CD4-positive, alpha-beta T cell (primary cell): Measurements from ENCODE around the gene EOLA1. TPM values are rescaled to one million over a fixed set of nuclear protein-coding genes. Genes with fewer than 3 reads are reported as not detected.
"Not testable (repeated sequence)": the region's sequence is repeated elsewhere in the genome, so short reads cannot be mapped to it uniquely, and the experiment has no call there.

Source experiments
- ATAC-seq: fragments of 200-7000 bp; cut with Tn5 transposase; one replicate; pipeline ENCODE4 v1.10.0; 2022; ENCODE audit warnings: mild to moderate bottlenecking; ENCODE audit not compliant: poor library complexity
- CTCF ChIA-PET: fragments of 350-600 bp; sonication (Branson Sonifier 250); formaldehyde crosslinking; loops from one replicate; lab custom pipeline; 2021; ENCODE audit warnings: antibody characterized with exemption, inconsistent platforms; lab: Charles Lee
- POLR2A ChIA-PET: fragments of 350-600 bp; sonication (Branson Sonifier 250); formaldehyde crosslinking; loops from one replicate; lab custom pipeline; 2021; ENCODE audit warnings: antibody characterized with exemption, inconsistent platforms; lab: Charles Lee
- DNase-seq, 14 experiments: peaks; one replicate each; pipeline ENCODE4 v3.0.0-alpha.2; 2013 to 2020; ENCODE audit warnings: mixed read lengths in 2 of 14
- H3K27ac ChIP-seq, 2 donors: one replicate each; pipeline versions ENCODE4 v1.5.1 to v1.7.0; 2013; ENCODE audit warnings: low read length in 2 of 2, low read depth in 1 of 2, mild to moderate bottlenecking in 1 of 2
- H3K27me3 ChIP-seq, 2 experiments: 1 replicate in 1 of 2; 2 replicates in 1 of 2; pipeline versions ENCODE4 v1.6.1 to v1.7.0; 2013; ENCODE audit warnings: low read length in 2 of 2, control low read depth in 1 of 2, mild to moderate bottlenecking in 1 of 2, moderate library complexity in 1 of 2; ENCODE audit not compliant: insufficient read depth in 2 of 2, control insufficient read depth in 1 of 2
- H3K36me3 ChIP-seq: one replicate; pipeline ENCODE4 v1.6.1; 2013; ENCODE audit warnings: low read length, control low read depth; ENCODE audit not compliant: insufficient read depth
- H3K4me1 ChIP-seq: one replicate; pipeline ENCODE4 v1.6.1; 2013; ENCODE audit warnings: low read length, control low read depth; ENCODE audit not compliant: insufficient read depth
- H3K4me3 ChIP-seq: one replicate; pipeline ENCODE4 v1.5.1; 2013; ENCODE audit warnings: mild to moderate bottlenecking, low read length, moderate library complexity
- H3K9me3 ChIP-seq, 2 experiments: 1 replicate in 1 of 2; 2 replicates in 1 of 2; pipeline versions ENCODE4 v1.6.1 to v1.7.0; 2013; ENCODE audit warnings: low read length in 2 of 2, mild to moderate bottlenecking in 2 of 2, control low read depth in 1 of 2, moderate library complexity in 1 of 2; ENCODE audit not compliant: control insufficient read depth in 1 of 2, insufficient read depth in 1 of 2
- H3K27ac Mint-ChIP-seq: one replicate; pipeline ENCODE4 v1.8.0; 2020; ENCODE audit warnings: mixed read lengths
- H3K27me3 Mint-ChIP-seq: one replicate; pipeline ENCODE4 v1.8.0; 2021; ENCODE audit warnings: mixed read lengths
- H3K36me3 Mint-ChIP-seq: one replicate; pipeline ENCODE4 v1.8.0; 2021; ENCODE audit warnings: low read depth, mixed read lengths
- H3K4me1 Mint-ChIP-seq: one replicate; pipeline ENCODE4 v1.8.0; 2021; ENCODE audit warnings: low read depth, mixed read lengths
- H3K4me3 Mint-ChIP-seq: one replicate; pipeline ENCODE4 v1.8.0; 2020; ENCODE audit warnings: mild to moderate bottlenecking, mixed read lengths
- H3K9me3 Mint-ChIP-seq: one replicate; pipeline ENCODE4 v1.8.0; 2020; ENCODE audit warnings: mixed read lengths
- CTCF ChIP-seq: fragments of 200-600 bp; IDR thresholded peaks from one replicate; pipeline ENCODE4 v1.8.0; 2022; ENCODE audit warnings: antibody characterized with exemption, mild to moderate bottlenecking
- intact Hi-C, 2 experiments: fragments of 100-400 bp; cut with DNase I in 1 of 2; cut with micrococcal nuclease in 1 of 2; formaldehyde crosslinking; loops; one replicate each; pipeline versions ENCODE4 v1.15.1 to v1.9.0; 2023 to 2025; cut with DNase I, micrococcal nuclease
- total RNA-seq, 174 experiments: library from RNA in 2 of 174; stranded (reverse) in 2 of 174; gene quantifications; one replicate each; pipeline ENCODE4 v1.2.3 and lab custom pipeline; 2021 to 2026

The EOLA1 gene
- total RNA-seq, 2 experiments from 2014 or later: 63.1 to 68.5 TPM

DNA sequence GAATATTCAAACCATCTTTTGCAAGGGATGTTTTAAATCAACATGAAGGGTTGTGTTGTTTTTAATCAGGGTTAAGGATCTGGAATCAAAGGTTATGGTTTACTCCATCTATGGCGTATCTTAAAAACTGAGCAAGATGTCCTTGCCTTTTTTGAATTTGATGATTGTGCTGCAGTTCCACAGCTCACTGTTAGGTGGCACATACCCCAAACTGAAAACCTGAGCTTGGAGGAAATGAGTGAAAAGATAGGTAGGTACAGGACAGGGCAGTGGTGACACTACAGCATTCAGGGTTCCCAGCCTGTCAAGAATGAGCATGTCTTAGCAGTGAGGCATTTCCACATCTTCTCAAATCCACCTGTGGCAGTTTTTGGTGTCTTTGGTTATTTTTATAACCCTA is 13.1 kb upstream of the EOLA1 start:
- no peak overlapping the region for H3K4me3 ChIP-seq
- ChIA-PET CTCF (interaction anchor here (0.8 to 1.5 kb wide), 7 partner anchors 9 to 412 kb away, joined by 3 to 7 read pairs (median 3); partner anchors contain the start of genes EOLA1 and IDS), POLR2A (interaction anchor here (1.0 to 1.2 kb wide), 2 partner anchors 12 to 22 kb away, joined by 5 to 10 read pairs; partner anchors contain the start of genes EOLA1 and IDS)
- Mint-ChIP-seq H3K36me3 (peaks cover 5% of the 10 kb centered on the region), H3K9me3 (no peaks in the 10 kb centered on the region), H3K4me3 (peak overlapping the region; percentile 38), H3K27ac (peak overlapping the region; percentile 82), H3K27me3 (no peaks in the 10 kb centered on the region), H3K4me1 (peaks cover 25% of the 10 kb centered on the region)
- TF ChIP-seq CTCF: peak; percentile 37
- peak in 4 of 14 experiments; percentile 56 to 78 (median 70) for DNase-seq
- intact Hi-C loops: no loop called here
- ATAC-seq: peak; percentile 25
- no peaks in the 10 kb centered on the region for H3K9me3 ChIP-seq
- H3K36me3 ChIP-seq: no peaks in the 10 kb centered on the region
- peaks cover 36% of the 10 kb centered on the region for H3K4me1 ChIP-seq
- no peaks in the 10 kb centered on the region for H3K27me3 ChIP-seq
- H3K27ac ChIP-seq: no peak overlapping the region

- Mint-ChIP-seq H3K9me3 (no peaks in the 10 kb centered on the region), H3K4me3 (no peak overlapping the region), H3K27me3 (no peaks in the 10 kb centered on the region), H3K36me3 (peaks cover 5% of the 10 kb centered on the region), H3K4me1 (peaks cover 22% of the 10 kb centered on the region), H3K27ac (no peak overlapping the region)
- H3K4me1 ChIP-seq: peaks cover 29% of the 10 kb centered on the region
- intact Hi-C loops: no loop called here
- no peaks in the 10 kb centered on the region for H3K9me3 ChIP-seq
- H3K27me3 ChIP-seq: no peaks in the 10 kb centered on the region
- H3K27ac ChIP-seq: no peak overlapping the region
- DNase-seq: no peak
- ChIA-PET CTCF (interaction anchor here (0.8 to 1.5 kb wide), 8 partner anchors 10 to 412 kb away, joined by 3 to 7 read pairs (median 4); partner anchors contain the start of genes EOLA1 and IDS), POLR2A (interaction anchor here (1.0 to 1.2 kb wide), 2 partner anchors 12 to 23 kb away, joined by 5 to 10 read pairs; partner anchors contain the start of genes EOLA1 and IDS)
- no peaks in the 10 kb centered on the region for H3K36me3 ChIP-seq
- ATAC-seq: no peak
- TF ChIP-seq CTCF: no peak
- no peak overlapping the region for H3K4me3 ChIP-seq
Measured at GRCh38 chrX:149528381-149528780, 12.4 kb upstream of the EOLA1 start.

GRCh38 chrX:149531599-149531998 is 9.2 kb upstream of the EOLA1 start:
- ChIA-PET POLR2A (no interaction called here), CTCF (interaction anchor here (1.3 kb wide), 1 partner anchor 19 kb away, joined by 3 read pairs; no protein-coding TSS in a partner anchor)
- H3K27ac Mint-ChIP-seq: no peak overlapping the region
- no peaks in the 10 kb centered on the region for H3K9me3 Mint-ChIP-seq
- peaks cover 6% of the 10 kb centered on the region for H3K4me1 Mint-ChIP-seq
- H3K4me3 ChIP-seq: no peak overlapping the region
- ATAC-seq (no peak), DNase-seq (peak in 1 of 14 experiments; percentile 26)
- H3K9me3 ChIP-seq: no peaks in the 10 kb centered on the region
- no peak overlapping the region for H3K27ac ChIP-seq
- TF ChIP-seq CTCF: no peak
- intact Hi-C loops: loop anchor here in 1 of 2 experiments (10.0 kb wide), 1 partner anchor 1033 kb away; the partner anchor contains the start of gene MTM1
- no peaks in the 10 kb centered on the region for H3K27me3 Mint-ChIP-seq
- no peak overlapping the region for H3K4me3 Mint-ChIP-seq
- peaks cover under 1% of the 10 kb centered on the region for H3K4me1 ChIP-seq
- no peaks in the 10 kb centered on the region for H3K27me3 ChIP-seq
- H3K36me3 ChIP-seq: no peaks in the 10 kb centered on the region
- H3K36me3 Mint-ChIP-seq: peaks cover 5% of the 10 kb centered on the region

GRCh38 chrX:149532868-149533267 is 7.9 kb upstream of the EOLA1 start:
- H3K4me1 ChIP-seq, H3K9me3 ChIP-seq, H3K27ac Mint-ChIP-seq, DNase-seq, ATAC-seq, H3K36me3 Mint-ChIP-seq, H3K9me3 Mint-ChIP-seq, POLR2A ChIA-PET, H3K4me3 Mint-ChIP-seq, H3K27me3 Mint-ChIP-seq, CTCF ChIA-PET, H3K36me3 ChIP-seq, H3K27me3 ChIP-seq, H3K27ac ChIP-seq, H3K4me1 Mint-ChIP-seq, H3K4me3 ChIP-seq: not testable (repeated sequence)
- intact Hi-C loops: loop anchor here in 1 of 2 experiments (10.0 kb wide), 1 partner anchor 1032 kb away; the partner anchor contains the start of gene MTM1

GRCh38 chrX:149533999-149534398 is 6.8 kb upstream of the EOLA1 start:
- H3K9me3 ChIP-seq, H3K36me3 Mint-ChIP-seq, H3K27me3 Mint-ChIP-seq, H3K4me1 Mint-ChIP-seq, CTCF ChIA-PET, H3K9me3 Mint-ChIP-seq, POLR2A ChIA-PET, H3K36me3 ChIP-seq, H3K4me3 ChIP-seq, H3K4me1 ChIP-seq, H3K4me3 Mint-ChIP-seq, H3K27ac Mint-ChIP-seq, H3K27ac ChIP-seq, DNase-seq, H3K27me3 ChIP-seq, ATAC-seq: not testable (repeated sequence)
- intact Hi-C loops: loop anchor here in 1 of 2 experiments (10.0 kb wide), 1 partner anchor 1031 kb away; the partner anchor contains the start of gene MTM1
